Measurements from ENCODE around the gene TNNI3K. TPM values are rescaled to one million over a fixed set of nuclear protein-coding genes. Genes with fewer than 3 reads are reported as not detected.

The TNNI3K gene
- total RNA-seq, 1 donor from 2014 or later, result 1.1 TPM

DNA sequence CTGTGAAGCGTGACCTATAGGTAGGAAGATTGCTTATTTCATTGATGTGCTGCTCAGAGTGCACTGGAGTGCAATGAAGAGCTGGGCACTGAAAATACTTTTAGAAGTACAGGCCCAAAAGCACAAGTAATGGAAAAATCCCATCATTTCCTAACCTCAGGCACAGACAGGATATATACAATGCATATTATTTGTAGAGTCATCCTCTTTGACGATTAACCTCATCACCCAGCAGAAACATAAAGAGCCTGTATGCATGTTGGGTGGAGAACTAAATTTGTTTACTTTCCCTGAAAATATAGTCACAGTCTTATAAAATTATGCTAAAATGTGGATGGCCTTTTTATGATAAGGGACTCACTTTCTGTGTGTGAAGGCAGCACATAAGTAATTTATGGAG is 98.1 kb downstream of the TNNI3K start:
- no peak overlapping the region for H3K27ac ChIP-seq
- no peaks in the 10 kb centered on the region for H3K27me3 ChIP-seq (ENCODE audit: low read depth)
- no peaks in the 10 kb centered on the region for H3K4me1 ChIP-seq
- no peak for DNase-seq
- TF ChIP-seq, protein P1, sequence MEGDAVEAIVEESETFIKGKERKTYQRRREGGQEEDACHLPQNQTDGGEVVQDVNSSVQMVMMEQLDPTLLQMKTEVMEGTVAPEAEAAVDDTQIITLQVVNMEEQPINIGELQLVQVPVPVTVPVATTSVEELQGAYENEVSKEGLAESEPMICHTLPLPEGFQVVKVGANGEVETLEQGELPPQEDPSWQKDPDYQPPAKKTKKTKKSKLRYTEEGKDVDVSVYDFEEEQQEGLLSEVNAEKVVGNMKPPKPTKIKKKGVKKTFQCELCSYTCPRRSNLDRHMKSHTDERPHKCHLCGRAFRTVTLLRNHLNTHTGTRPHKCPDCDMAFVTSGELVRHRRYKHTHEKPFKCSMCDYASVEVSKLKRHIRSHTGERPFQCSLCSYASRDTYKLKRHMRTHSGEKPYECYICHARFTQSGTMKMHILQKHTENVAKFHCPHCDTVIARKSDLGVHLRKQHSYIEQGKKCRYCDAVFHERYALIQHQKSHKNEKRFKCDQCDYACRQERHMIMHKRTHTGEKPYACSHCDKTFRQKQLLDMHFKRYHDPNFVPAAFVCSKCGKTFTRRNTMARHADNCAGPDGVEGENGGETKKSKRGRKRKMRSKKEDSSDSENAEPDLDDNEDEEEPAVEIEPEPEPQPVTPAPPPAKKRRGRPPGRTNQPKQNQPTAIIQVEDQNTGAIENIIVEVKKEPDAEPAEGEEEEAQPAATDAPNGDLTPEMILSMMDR (IDR thresholded peaks at IDR 0.05), result no peak
- H3K4me3 ChIP-seq, result no peak overlapping the region
- no peak for ATAC-seq
- H3K9me3 ChIP-seq, result peaks cover 4% of the 10 kb centered on the region
- intact Hi-C loops (cut with DNase I), result no loop called here
- no peaks in the 10 kb centered on the region for H3K36me3 ChIP-seq

DNA sequence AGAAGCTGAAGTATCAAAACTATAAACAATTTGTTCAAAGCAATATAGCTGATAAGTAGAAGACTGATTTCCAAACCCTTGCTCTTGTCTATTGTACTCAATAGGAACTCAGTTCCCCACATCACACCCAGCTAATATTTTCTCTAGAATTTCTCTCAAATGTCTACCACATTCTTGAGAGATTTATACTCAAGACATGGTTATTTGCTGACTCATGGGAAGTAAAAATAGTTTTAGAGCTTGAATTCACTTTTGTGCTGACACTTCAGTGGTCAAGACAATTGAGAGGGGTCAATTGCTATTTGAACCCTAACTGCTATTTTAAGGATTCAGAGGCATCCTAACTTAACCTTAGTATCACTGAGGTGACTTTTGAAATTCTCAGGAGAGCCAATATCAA is 99.0 kb downstream of the TNNI3K start:
- H3K4me1 ChIP-seq, result no peaks in the 10 kb centered on the region
- ATAC-seq (no peak), DNase-seq (no peak)
- TF ChIP-seq, protein P1 (IDR thresholded peaks at IDR 0.05), result no peak
- no peak overlapping the region for H3K27ac ChIP-seq
- H3K36me3 ChIP-seq, result no peaks in the 10 kb centered on the region
- H3K27me3 ChIP-seq (ENCODE audit: low read depth), result no peaks in the 10 kb centered on the region
- no peak overlapping the region for H3K4me3 ChIP-seq
- intact Hi-C loops (cut with DNase I), result no loop called here
- peaks cover 4% of the 10 kb centered on the region for H3K9me3 ChIP-seq

DNA sequence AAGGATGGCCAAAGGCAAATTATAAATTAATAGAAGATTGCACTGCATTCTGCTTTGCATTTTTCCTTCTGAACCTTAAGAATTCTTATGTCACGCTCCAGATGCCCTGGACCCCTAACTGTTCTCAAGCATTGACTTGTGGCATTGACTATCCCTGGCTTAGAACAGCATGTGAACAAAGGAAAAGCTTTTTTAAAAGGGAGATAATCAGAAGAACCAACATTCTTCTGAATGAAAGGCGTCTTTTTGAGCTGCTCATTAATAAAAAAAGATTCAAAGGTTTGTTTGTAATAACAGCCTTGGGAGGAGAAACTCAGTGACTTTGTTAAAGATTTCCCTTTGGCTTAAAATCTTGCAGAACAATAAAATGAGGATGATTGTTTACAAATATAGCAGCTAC is 105.5 kb downstream of the TNNI3K start:
- no peak overlapping the region for H3K4me3 ChIP-seq
- DNase-seq (no peak), ATAC-seq (no peak)
- intact Hi-C loops (cut with DNase I), result no loop called here
- no peaks in the 10 kb centered on the region for H3K36me3 ChIP-seq
- no peaks in the 10 kb centered on the region for H3K27me3 ChIP-seq (ENCODE audit: low read depth)
- peaks cover under 1% of the 10 kb centered on the region for H3K9me3 ChIP-seq
- TF ChIP-seq, protein P1 (IDR thresholded peaks at IDR 0.05), result no peak
- peaks cover 6% of the 10 kb centered on the region for H3K4me1 ChIP-seq
- H3K27ac ChIP-seq, result no peak overlapping the region

DNA sequence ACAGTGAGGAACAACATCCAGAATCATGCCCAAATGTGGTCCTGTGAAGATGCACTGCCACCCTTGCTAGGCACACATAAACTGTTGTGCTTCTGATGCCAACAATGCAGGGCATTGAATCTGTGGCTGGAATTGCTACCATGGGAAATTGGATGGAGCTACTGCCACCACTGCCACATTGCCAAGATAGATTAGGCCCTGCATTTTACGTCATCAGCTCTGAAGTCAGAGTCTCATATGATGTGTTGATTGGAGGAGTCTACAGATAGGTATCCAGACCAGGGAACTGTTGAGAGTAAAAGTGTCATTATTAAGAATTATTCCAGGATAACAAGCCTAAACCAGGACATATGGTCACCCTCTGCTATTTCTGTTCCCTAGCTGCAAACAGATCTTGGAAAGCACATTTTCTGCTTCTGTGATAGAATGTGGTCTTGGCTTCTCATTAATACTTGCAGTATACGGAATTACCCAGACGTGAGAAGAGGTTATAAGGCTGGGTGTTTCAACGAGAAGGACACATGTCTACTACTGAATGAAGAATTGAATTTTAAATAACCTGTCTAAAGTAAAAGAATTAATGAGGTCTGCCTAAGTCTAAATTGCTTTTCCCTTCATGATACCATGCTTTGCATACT is 106.6 kb downstream of the TNNI3K start:
- DNase-seq (no peak), ATAC-seq (no peak)
- no peaks in the 10 kb centered on the region for H3K9me3 ChIP-seq
- no peak overlapping the region for H3K4me3 ChIP-seq
- H3K4me1 ChIP-seq, result peaks cover 6% of the 10 kb centered on the region
- no peaks in the 10 kb centered on the region for H3K27me3 ChIP-seq (ENCODE audit: low read depth)
- no peak overlapping the region for H3K27ac ChIP-seq
- H3K36me3 ChIP-seq, result no peaks in the 10 kb centered on the region
- TF ChIP-seq, protein P1 (IDR thresholded peaks at IDR 0.05), result no peak
- intact Hi-C loops (cut with DNase I), result no loop called here

DNA sequence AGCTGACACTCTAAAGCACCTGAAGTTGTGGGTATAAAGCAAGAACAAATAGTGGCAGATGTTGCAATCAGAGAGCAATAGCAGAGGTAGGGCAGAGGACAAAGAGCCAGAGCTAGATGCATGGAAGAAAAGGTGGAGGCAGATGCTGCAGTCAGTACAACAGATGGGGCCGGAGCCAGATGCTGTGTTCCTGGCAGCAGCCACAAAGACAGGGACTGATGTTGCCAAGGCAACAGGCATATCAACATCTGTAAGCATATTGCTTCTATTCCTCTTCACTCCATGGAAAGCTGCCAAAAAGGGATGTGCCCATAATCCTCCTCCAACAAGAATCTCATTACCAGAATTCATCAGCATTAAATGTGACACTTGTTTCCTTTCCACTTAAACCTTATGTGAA is 108.0 kb downstream of the TNNI3K start:
- Histone ChIP-seq H3K4me3 (no peak overlapping the region), H3K9me3 (no peaks in the 10 kb centered on the region), H3K27me3 (ENCODE audit: low read depth) (no peaks in the 10 kb centered on the region), H3K4me1 (peaks cover 6% of the 10 kb centered on the region), H3K36me3 (no peaks in the 10 kb centered on the region), H3K27ac (no peak overlapping the region)
- ATAC-seq (peak; percentile 70 to 71), DNase-seq (no peak)
- TF ChIP-seq, protein P1 (IDR thresholded peaks at IDR 0.05), result no peak
- intact Hi-C loops (cut with DNase I), result no loop called here
